Right atrium auricular region (tissue), 2 donors: ENCODE data around the gene GPATCH2L. TPM values are rescaled to one million over a fixed set of nuclear protein-coding genes. Genes with fewer than 3 reads are reported as not detected.

Source experiments
- DNase-seq: peaks from one replicate; pipeline ENCODE4 v3.0.0-alpha.2; 2019; ENCODE audit warnings: low spot score
- H3K27ac ChIP-seq, 2 donors: fragments of 200-600 bp; sonication (generic); 1 replicate in 1 of 2; 2 replicates in 1 of 2; pipeline ENCODE4 v1.5.1; 2016 to 2019
- H3K27me3 ChIP-seq, 2 donors: fragments of 200-600 bp; sonication (generic); one replicate each; pipeline versions ENCODE4 v1.5.1 to v1.6.0; 2017 to 2019
- H3K36me3 ChIP-seq: fragments of 200-600 bp; sonication (generic); one replicate; pipeline ENCODE4 v1.5.1; 2016
- H3K4me1 ChIP-seq, 2 donors: fragments of 200-600 bp; sonication (generic); one replicate each; pipeline versions ENCODE4 v1.5.1 to v1.6.0; 2017 to 2019
- H3K4me3 ChIP-seq, 2 donors: fragments of 200-600 bp; sonication (generic); 1 replicate in 1 of 2; 2 replicates in 1 of 2; pipeline ENCODE4 v1.5.1; 2017 to 2019; ENCODE audit warnings: mild to moderate bottlenecking in 1 of 2, moderate library complexity in 1 of 2
- H3K9me3 ChIP-seq, 2 donors: fragments of 200-600 bp; sonication (generic); one replicate each; pipeline ENCODE4 v1.5.1; 2019
- total RNA-seq, 2 donors: library from RNA; depleted of rRNA; stranded (reverse); fragments of >200 nt; gene quantifications; one replicate each; pipeline ENCODE4 v1.1.0, GENCODE V29; 2016
- TF ChIP-seq, protein P1 (sequence below), 2 donors: fragments of 200-600 bp; sonication (generic); IDR thresholded peaks; one replicate each; pipeline ENCODE4 v1.5.1; 2019; ENCODE audit warnings: antibody characterized with exemption in 2 of 2

GPATCH2L gene
- total RNA-seq, 2 donors from 2014 or later = 38.5 to 48.5 TPM

DNA sequence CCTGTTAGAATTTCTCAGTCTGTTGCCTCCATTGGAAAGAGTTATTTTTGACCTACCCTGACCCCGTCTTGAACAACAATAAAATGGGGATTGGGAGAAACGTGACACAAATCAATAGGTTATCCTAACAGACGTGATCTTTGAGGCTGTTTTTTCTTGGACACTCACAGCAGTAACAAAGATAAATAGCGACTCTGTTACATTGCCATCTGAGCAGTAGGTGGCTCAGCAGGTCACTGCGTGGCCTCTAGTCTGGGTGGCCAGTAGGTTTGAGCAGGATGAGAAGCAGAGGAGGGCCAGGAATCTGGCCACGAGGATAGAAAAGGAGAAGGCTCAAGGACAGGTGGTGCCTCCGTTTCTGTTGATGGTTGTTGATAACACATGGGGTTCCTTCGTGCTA, 101.4 kb downstream of the GPATCH2L start:
- TF ChIP-seq, protein P1, sequence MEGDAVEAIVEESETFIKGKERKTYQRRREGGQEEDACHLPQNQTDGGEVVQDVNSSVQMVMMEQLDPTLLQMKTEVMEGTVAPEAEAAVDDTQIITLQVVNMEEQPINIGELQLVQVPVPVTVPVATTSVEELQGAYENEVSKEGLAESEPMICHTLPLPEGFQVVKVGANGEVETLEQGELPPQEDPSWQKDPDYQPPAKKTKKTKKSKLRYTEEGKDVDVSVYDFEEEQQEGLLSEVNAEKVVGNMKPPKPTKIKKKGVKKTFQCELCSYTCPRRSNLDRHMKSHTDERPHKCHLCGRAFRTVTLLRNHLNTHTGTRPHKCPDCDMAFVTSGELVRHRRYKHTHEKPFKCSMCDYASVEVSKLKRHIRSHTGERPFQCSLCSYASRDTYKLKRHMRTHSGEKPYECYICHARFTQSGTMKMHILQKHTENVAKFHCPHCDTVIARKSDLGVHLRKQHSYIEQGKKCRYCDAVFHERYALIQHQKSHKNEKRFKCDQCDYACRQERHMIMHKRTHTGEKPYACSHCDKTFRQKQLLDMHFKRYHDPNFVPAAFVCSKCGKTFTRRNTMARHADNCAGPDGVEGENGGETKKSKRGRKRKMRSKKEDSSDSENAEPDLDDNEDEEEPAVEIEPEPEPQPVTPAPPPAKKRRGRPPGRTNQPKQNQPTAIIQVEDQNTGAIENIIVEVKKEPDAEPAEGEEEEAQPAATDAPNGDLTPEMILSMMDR (IDR thresholded peaks at IDR 0.05) = no peak
- Histone ChIP-seq H3K27ac (no peak overlapping the region), H3K27me3 (no peaks in the 10 kb centered on the region), H3K36me3 (no peaks in the 10 kb centered on the region), H3K4me3 (no peak overlapping the region), H3K9me3 (no peaks in the 10 kb centered on the region), H3K4me1 (no peaks in the 10 kb centered on the region)
- no peak for DNase-seq

DNA sequence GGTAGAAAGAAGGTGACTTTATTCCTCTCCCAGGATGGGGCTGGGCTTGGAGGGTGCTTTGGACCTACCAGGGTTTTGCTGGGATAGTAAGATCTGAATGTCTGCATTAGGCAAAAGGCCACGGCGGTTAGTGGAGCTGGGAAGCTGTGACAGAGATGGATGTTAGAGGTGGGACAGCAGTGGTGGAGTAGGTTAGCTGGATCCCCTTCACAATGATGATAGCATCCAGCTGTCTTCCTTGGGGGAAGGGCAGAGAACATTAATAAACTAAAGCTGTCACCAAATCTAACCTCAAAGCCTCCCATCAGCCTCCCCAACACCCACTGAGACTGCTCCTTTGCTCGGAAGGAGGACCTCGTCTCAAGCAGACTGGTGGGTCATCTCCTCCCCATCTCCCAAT, 104.8 kb downstream of the GPATCH2L start:
- no peak for DNase-seq
- H3K27me3 ChIP-seq = no peaks in the 10 kb centered on the region
- no peak overlapping the region for H3K4me3 ChIP-seq
- H3K4me1 ChIP-seq = no peaks in the 10 kb centered on the region
- TF ChIP-seq, protein P1 (IDR thresholded peaks at IDR 0.05) = no peak
- no peaks in the 10 kb centered on the region for H3K36me3 ChIP-seq
- H3K9me3 ChIP-seq = no peaks in the 10 kb centered on the region
- H3K27ac ChIP-seq = no peak overlapping the region

DNA sequence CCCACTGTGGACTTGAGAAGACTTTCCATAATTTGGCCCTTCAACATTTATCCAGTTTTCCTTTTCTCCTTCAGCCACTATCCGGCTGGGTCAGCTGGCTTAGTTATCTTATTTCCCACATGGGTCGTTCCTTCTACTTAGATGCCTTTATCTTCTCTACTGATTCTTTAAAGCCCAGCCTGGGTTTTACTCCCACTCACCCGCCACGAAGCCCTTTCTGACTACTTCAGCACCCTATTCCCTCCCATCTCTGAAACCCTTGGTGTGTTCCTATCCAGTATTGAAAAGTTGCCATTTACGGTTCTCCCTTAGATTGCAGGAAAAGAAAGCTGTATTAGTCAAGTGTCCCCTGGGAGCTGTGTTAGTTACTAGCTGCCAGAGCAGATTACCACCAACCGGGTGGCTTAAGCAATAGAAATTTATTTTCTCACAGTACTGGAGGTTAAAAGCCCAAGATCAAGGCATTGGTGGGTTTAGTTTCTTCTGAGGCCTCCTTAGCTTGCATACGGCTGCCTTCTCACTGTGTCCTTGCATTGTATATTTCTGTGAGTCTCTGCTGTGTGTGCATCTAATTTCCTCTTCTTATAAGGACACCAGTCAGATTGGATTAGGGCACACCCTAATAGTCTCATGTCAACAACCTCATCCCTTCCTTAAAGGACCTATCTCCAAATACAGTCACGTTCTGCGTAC, 105.5 kb downstream of the GPATCH2L start:
- Histone ChIP-seq H3K4me1 (no peaks in the 10 kb centered on the region), H3K4me3 (no peak overlapping the region), H3K9me3 (no peaks in the 10 kb centered on the region), H3K27ac (no peak overlapping the region), H3K36me3 (no peaks in the 10 kb centered on the region), H3K27me3 (no peaks in the 10 kb centered on the region)
- TF ChIP-seq, protein P1 (IDR thresholded peaks at IDR 0.05) = no peak
- no peak for DNase-seq

DNA sequence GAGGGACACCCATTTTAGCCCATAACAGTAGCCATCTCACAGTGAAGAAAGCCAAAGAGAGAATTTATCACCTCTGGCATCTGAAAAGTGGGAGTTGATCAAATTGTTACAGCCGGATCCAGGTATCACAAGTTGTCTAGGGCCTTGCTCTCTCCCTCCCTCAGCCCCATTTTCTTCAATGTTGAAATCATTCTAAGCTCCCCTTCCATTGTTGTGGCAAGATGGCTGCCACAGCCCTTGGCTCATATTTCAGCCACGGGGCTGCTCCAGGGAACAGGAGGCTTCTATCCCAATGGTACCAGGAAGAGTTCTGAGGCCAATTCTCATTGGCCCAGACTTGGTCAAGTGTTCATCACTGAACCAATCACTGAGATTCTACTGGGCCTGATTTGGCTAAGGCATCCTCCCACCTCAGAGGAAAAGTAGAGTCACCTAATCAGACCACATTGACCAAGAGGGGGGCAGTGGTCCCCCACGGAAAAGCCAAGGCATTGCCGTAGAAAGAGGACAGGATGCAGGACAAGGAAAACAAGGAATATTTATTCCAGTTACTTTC, 106.2 kb downstream of the GPATCH2L start:
- no peak for DNase-seq
- Histone ChIP-seq H3K27ac (no peak overlapping the region), H3K36me3 (no peaks in the 10 kb centered on the region), H3K9me3 (no peaks in the 10 kb centered on the region), H3K27me3 (no peaks in the 10 kb centered on the region), H3K4me3 (no peak overlapping the region), H3K4me1 (no peaks in the 10 kb centered on the region)
- TF ChIP-seq, protein P1 (IDR thresholded peaks at IDR 0.05) = no peak

DNA sequence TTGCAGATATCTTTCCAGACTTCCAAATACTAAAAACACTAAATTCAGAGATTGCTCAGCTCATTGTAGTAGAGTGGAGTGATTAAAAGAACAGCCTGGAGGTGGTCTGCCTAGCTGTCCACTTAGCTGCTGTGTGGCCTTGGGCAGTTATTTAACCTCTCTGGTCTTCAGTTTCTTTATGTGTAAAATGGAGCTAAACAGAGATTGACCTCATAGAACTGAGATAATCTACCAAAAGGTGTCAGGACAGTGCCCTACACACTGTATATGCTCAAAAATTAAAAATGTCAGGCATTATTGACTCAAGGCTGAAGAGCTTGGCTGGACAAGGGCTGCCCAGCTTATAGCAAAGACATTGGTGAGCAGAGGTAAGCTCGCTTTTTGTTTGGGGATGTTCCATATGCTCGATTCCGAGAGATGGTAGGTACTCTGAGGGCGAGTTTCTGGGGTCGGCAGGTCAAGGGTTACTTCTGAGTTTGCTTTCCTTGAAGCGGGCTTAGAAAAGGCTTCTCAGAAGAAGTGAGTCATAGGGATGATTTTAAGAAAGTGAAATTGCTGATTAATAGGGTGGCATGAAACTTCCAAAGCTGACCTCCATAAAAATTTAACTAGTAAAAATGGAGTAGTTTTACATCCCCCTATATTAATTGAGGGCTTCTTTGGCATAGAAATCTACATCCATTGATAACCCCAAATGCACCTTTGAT, 107.5 kb downstream of the GPATCH2L start:
- Histone ChIP-seq H3K27ac (no peak overlapping the region), H3K9me3 (no peaks in the 10 kb centered on the region), H3K4me3 (no peak overlapping the region), H3K27me3 (no peaks in the 10 kb centered on the region), H3K36me3 (no peaks in the 10 kb centered on the region), H3K4me1 (no peaks in the 10 kb centered on the region)
- DNase-seq = no peak
- TF ChIP-seq, protein P1 (IDR thresholded peaks at IDR 0.05) = no peak
